RWPE2 (cell line): Measurements from ENCODE around the gene ZNF664.
A peak's percentile ranks its signal among the peaks of the same experiment; 100 is the strongest.

ENCODE experiments used
- ATAC-seq: fragments of 200-7000 bp; cut with Tn5 transposase; 3 replicates; pipeline ENCODE4 v1.9.1; 2021; ENCODE audit warnings: low read depth
- DNase-seq: peaks from one replicate; pipeline ENCODE4 v3.0.0-alpha.2; 2020; ENCODE audit warnings: low spot score
- H3K27ac ChIP-seq: fragments of 450-650 bp; 2 replicates; pipeline ENCODE4 v1.5.1; 2017; ENCODE audit warnings: mild to moderate bottlenecking; ENCODE audit not compliant: poor library complexity, severe bottlenecking
- H3K27me3 ChIP-seq: fragments of 250-450 bp; sonication (Bioruptor Pico); 2 replicates; pipeline ENCODE4 v1.5.1; 2021; ENCODE audit warnings: mild to moderate bottlenecking, moderate library complexity; ENCODE audit not compliant: insufficient read depth, poor library complexity, severe bottlenecking
- H3K36me3 ChIP-seq: fragments of 250-450 bp; sonication (Bioruptor Pico); 2 replicates; pipeline ENCODE4 v1.5.1; 2020; ENCODE audit warnings: low read depth, mild to moderate bottlenecking, moderate library complexity
- H3K4me1 ChIP-seq: fragments of 250-450 bp; sonication (Bioruptor Pico); 2 replicates; pipeline ENCODE4 v1.5.1; 2021; ENCODE audit warnings: mild to moderate bottlenecking, moderate library complexity; ENCODE audit not compliant: insufficient read depth, poor library complexity, severe bottlenecking
- H3K4me3 ChIP-seq: fragments of 250-450 bp; sonication (Bioruptor Pico); 2 replicates; pipeline ENCODE4 v1.5.1; 2021; ENCODE audit warnings: mild to moderate bottlenecking, moderate library complexity; ENCODE audit not compliant: severe bottlenecking
- H3K9me3 ChIP-seq: fragments of 250-450 bp; sonication (Bioruptor Pico); 2 replicates; pipeline ENCODE4 v1.5.1; 2021; ENCODE audit warnings: mild to moderate bottlenecking, moderate library complexity; ENCODE audit not compliant: severe bottlenecking
- CTCF ChIP-seq: fragments of 450-650 bp; IDR thresholded peaks from one replicate; pipeline ENCODE4 v1.5.1; 2017; ENCODE audit warnings: mild to moderate bottlenecking, moderate library complexity; ENCODE audit not compliant: poor library complexity, severe bottlenecking

The ZNF664 gene

DNA sequence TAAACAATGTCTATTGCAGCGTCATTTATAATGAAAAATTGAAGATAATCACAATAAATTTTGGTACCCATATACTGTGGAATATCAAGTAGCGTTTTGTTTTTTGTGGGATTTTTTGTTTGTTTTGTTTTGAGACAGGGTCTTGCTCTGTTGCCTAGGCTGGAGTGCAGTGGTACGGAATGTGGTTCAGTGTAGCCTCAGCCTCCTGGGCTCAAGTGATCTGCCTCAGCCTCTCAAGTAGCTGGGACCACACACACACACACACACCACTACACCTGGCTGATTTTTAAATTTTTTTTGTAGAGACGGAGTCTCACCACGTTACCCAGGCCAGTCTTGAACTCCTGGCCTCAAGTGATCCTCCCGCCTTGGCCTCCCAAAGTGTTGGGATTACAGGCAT is 6.6 kb downstream of the ZNF664 start:
- peaks cover 4% of the 10 kb centered on the region for H3K4me1 ChIP-seq
- no peaks in the 10 kb centered on the region for H3K27me3 ChIP-seq
- TF ChIP-seq CTCF, result no peak
- no peak overlapping the region for H3K27ac ChIP-seq
- ATAC-seq (no peak), DNase-seq (no peak)
- H3K4me3 ChIP-seq, result no peak overlapping the region
- H3K36me3 ChIP-seq, result peaks cover 64% of the 10 kb centered on the region
- H3K9me3 ChIP-seq, result no peaks in the 10 kb centered on the region

- ATAC-seq, result no peak
- Histone ChIP-seq H3K4me3 (no peak overlapping the region), H3K4me1 (no peaks in the 10 kb centered on the region), H3K27me3 (no peaks in the 10 kb centered on the region), H3K9me3 (no peaks in the 10 kb centered on the region), H3K27ac (no peak overlapping the region), H3K36me3 (peaks cover 53% of the 10 kb centered on the region)
- DNase-seq, result no peak
- TF ChIP-seq CTCF, result no peak
Observed at GRCh38 chr12:123982269-123982668, 9.3 kb downstream of the ZNF664 start.

DNA sequence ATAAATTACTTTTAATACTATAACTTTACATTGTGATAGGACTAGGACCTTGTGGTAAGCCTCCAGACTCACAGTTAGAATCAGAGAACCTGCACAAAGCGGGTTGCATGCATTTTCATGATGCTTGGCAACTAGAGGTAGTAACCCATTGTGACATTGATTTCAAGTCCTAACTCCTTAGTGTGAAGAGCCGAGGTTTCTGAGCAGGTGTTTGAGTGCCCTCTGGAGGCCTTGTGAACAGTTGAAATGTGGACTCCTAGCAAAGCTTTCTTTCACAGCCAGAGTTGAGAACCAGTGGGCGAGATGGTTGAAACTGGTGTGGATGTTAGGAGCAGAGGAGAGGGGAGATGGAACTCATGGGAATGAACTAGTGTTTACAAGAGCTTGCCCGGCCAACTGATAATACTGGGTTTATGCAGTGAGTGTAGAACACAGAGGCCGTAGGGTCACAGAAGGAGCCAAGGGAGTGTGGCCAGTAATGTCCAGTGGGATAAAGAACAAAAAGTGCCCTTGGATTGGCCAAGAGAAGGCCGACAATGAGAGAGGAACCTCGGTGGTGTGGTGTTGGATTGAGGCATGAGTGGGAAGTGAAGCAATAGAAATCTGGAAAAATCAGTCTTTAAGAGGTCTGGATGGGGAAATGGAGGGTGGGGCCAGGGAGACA is 10.9 kb downstream of the ZNF664 start:
- Histone ChIP-seq H3K4me3 (no peak overlapping the region), H3K4me1 (no peaks in the 10 kb centered on the region), H3K36me3 (peaks cover 57% of the 10 kb centered on the region), H3K9me3 (no peaks in the 10 kb centered on the region), H3K27me3 (no peaks in the 10 kb centered on the region), H3K27ac (no peak overlapping the region)
- DNase-seq (no peak), ATAC-seq (peak; percentile 75)
- TF ChIP-seq CTCF, result peak; percentile 82

- DNase-seq (no peak), ATAC-seq (no peak)
- H3K36me3 ChIP-seq, result peaks cover 51% of the 10 kb centered on the region
- H3K4me1 ChIP-seq, result no peaks in the 10 kb centered on the region
- H3K27ac ChIP-seq, result no peak overlapping the region
- TF ChIP-seq CTCF, result no peak
- no peak overlapping the region for H3K4me3 ChIP-seq
- no peaks in the 10 kb centered on the region for H3K9me3 ChIP-seq
- no peaks in the 10 kb centered on the region for H3K27me3 ChIP-seq
Observed at GRCh38 chr12:123984903-123985302, 11.9 kb downstream of the ZNF664 start.

DNA sequence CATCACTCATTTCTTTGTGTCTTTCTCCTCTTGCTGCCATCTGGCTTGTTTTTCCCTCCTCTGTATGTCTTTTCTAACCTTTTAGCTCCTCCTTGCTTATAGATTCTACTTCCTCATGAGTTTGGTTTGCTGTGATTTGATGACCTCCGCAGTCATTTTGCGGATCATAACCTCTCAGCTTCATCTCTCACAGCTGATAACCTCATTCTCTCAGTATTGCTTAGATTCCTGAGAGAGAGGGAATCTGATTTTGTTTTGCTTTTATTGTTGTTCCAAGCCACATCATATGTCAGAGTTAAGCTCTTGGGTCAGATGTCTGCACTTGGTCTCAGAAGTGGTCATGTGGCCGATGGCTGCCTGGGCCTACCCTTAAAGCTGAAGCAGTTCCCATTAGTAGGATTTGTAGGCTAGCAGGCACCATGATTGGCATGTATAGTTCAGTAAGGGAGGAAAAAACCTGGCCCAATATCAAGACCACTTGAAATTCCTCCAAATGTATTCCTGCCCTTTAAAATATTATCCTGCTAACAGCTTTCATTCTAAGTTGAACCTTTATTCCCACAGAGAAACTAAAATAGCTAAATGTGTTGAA is 13.5 kb downstream of the ZNF664 start:
- no peaks in the 10 kb centered on the region for H3K27me3 ChIP-seq
- no peak for DNase-seq
- no peaks in the 10 kb centered on the region for H3K9me3 ChIP-seq
- peaks cover 54% of the 10 kb centered on the region for H3K36me3 ChIP-seq
- no peak for TF ChIP-seq CTCF
- H3K4me3 ChIP-seq, result no peak overlapping the region
- peaks cover 9% of the 10 kb centered on the region for H3K4me1 ChIP-seq
- ATAC-seq, result no peak
- no peak overlapping the region for H3K27ac ChIP-seq
